ENCODE results near the gene DAAM2. TPM values are rescaled to one million over a fixed set of nuclear protein-coding genes. Genes with fewer than 3 reads are reported as not detected.

DAAM2 gene
- total and polyA plus RNA-seq, 4 donors = 1.9 to 17.0 (median 4.4) TPM

DNA sequence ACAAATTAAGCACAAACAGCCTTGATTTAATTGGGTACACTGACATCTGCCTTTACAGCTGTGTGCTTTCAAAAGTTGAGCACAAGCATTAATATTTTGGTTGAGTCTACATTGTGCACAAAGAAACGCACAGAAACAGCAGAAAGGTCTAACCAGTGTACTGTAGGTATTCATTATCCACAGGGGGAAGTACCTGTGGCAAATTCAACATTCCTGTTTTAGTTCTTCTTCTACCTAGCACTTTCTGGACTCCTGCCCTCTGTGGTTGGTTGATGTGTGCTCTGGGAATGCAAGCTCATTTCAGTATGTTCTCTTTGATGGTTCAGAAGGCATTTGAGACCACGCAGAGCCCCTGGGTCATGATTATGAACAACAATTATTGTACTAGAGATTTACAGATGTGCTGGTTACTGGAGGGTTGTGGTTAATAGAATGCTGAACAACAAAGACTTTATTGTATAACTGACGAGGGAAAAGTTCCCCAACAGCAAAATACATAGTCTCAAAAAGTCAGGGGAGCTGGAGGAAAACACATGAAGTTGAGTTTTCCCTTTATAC, 26.6 kb upstream of the DAAM2 start (continued):
- TF ChIP-seq, protein P1, sequence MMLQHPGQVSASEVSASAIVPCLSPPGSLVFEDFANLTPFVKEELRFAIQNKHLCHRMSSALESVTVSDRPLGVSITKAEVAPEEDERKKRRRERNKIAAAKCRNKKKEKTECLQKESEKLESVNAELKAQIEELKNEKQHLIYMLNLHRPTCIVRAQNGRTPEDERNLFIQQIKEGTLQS (IDR thresholded peaks at IDR 0.05) = no peak
- no peak for TF ChIP-seq GABPA (IDR thresholded peaks at IDR 0.05 in 1 of 2, conservative IDR thresholded peaks at IDR 0.05 in 1 of 2)

DNA sequence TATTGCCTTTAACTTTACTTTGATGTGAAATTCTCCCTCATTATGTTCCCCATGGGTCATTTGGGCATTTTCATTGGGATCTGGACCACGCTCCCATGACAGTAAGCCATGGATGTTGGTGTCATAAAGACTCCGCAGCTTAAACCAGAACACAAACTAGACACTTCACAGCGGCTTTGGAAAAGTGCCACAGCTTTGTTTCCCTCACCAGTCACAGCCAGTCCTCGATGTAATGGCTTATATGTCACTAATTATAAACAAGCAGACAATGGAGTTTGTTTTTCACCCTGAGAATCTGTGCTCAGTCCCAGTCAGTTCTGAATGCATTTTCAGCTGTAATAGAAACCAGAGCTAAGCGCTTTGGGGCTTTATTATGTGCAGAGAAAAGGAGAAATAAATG, 23.2 kb upstream of the DAAM2 start:
- no peaks in the 10 kb centered on the region for H3K36me3 ChIP-seq (ENCODE audit: control insufficient read depth in 4 of 4, insufficient read depth in 3 of 4, low read depth in 1 of 4, low read length in 3 of 4)
- no peak overlapping the region for H3K27ac ChIP-seq (ENCODE audit: low read depth in 1 of 2, low read length in 2 of 2)
- no peaks in the 10 kb centered on the region for H3K9me3 ChIP-seq (ENCODE audit: control insufficient read depth in 4 of 4, low read length in 3 of 4)
- H3K4me1 ChIP-seq (ENCODE audit: control insufficient read depth in 4 of 4, insufficient read depth in 4 of 4, low read length in 3 of 4) = no peaks in the 10 kb centered on the region
- DNase-seq (ENCODE audit: low spot score) = no peak
- no peak overlapping the region for H3K4me3 ChIP-seq (ENCODE audit: low read depth in 1 of 3, low read length in 3 of 3)
- H3K27me3 ChIP-seq (ENCODE audit: control insufficient read depth in 4 of 4, insufficient read depth in 4 of 4, low read length in 3 of 4) = no peaks in the 10 kb centered on the region
- no peak overlapping the region for H3K9ac ChIP-seq (ENCODE audit: low read depth in 1 of 2, low read length in 2 of 2)
- WGBS = 80% methylated on average over 5 of the region's 5 CpGs
- TF ChIP-seq, protein P2, sequence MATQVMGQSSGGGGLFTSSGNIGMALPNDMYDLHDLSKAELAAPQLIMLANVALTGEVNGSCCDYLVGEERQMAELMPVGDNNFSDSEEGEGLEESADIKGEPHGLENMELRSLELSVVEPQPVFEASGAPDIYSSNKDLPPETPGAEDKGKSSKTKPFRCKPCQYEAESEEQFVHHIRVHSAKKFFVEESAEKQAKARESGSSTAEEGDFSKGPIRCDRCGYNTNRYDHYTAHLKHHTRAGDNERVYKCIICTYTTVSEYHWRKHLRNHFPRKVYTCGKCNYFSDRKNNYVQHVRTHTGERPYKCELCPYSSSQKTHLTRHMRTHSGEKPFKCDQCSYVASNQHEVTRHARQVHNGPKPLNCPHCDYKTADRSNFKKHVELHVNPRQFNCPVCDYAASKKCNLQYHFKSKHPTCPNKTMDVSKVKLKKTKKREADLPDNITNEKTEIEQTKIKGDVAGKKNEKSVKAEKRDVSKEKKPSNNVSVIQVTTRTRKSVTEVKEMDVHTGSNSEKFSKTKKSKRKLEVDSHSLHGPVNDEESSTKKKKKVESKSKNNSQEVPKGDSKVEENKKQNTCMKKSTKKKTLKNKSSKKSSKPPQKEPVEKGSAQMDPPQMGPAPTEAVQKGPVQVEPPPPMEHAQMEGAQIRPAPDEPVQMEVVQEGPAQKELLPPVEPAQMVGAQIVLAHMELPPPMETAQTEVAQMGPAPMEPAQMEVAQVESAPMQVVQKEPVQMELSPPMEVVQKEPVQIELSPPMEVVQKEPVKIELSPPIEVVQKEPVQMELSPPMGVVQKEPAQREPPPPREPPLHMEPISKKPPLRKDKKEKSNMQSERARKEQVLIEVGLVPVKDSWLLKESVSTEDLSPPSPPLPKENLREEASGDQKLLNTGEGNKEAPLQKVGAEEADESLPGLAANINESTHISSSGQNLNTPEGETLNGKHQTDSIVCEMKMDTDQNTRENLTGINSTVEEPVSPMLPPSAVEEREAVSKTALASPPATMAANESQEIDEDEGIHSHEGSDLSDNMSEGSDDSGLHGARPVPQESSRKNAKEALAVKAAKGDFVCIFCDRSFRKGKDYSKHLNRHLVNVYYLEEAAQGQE (IDR thresholded peaks at IDR 0.05) = no peak
- TF ChIP-seq HNF4A (conservative IDR thresholded peaks at IDR 0.05) = no peak
- TF ChIP-seq EGR1 (IDR thresholded peaks at IDR 0.05; ENCODE audit: low read depth in 2 of 2) = no peak
- no peak for TF ChIP-seq GABPA (IDR thresholded peaks at IDR 0.05 in 1 of 2, conservative IDR thresholded peaks at IDR 0.05 in 1 of 2)
- TF ChIP-seq, protein P3, sequence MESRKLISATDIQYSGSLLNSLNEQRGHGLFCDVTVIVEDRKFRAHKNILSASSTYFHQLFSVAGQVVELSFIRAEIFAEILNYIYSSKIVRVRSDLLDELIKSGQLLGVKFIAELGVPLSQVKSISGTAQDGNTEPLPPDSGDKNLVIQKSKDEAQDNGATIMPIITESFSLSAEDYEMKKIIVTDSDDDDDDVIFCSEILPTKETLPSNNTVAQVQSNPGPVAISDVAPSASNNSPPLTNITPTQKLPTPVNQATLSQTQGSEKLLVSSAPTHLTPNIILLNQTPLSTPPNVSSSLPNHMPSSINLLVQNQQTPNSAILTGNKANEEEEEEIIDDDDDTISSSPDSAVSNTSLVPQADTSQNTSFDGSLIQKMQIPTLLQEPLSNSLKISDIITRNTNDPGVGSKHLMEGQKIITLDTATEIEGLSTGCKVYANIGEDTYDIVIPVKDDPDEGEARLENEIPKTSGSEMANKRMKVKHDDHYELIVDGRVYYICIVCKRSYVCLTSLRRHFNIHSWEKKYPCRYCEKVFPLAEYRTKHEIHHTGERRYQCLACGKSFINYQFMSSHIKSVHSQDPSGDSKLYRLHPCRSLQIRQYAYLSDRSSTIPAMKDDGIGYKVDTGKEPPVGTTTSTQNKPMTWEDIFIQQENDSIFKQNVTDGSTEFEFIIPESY (IDR thresholded peaks at IDR 0.05) = no peak
- TF ChIP-seq RAD21 (IDR thresholded peaks at IDR 0.05) = no peak
- TF ChIP-seq RXRA (IDR thresholded peaks at IDR 0.05) = no peak
- TF ChIP-seq SP1 (IDR thresholded peaks at IDR 0.05) = no peak
- no peak for TF ChIP-seq FOXA2 (IDR thresholded peaks at IDR 0.05)
- TF ChIP-seq, protein P1 (IDR thresholded peaks at IDR 0.05) = no peak
- no peak for TF ChIP-seq HNF4G (IDR thresholded peaks at IDR 0.05)
- no peak for TF ChIP-seq FOXA1 (IDR thresholded peaks at IDR 0.05)
- no peak for TF ChIP-seq TAF1 (conservative IDR thresholded peaks at IDR 0.05)
- TF ChIP-seq, protein P4, sequence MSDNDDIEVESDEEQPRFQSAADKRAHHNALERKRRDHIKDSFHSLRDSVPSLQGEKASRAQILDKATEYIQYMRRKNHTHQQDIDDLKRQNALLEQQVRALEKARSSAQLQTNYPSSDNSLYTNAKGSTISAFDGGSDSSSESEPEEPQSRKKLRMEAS (IDR thresholded peaks at IDR 0.05) = no peak
- TF ChIP-seq YY1 (IDR thresholded peaks at IDR 0.05) = no peak
- TF ChIP-seq NR2F2 (IDR thresholded peaks at IDR 0.05) = no peak
- TF ChIP-seq JUND (IDR thresholded peaks at IDR 0.05) = no peak
- TF ChIP-seq, protein P5, sequence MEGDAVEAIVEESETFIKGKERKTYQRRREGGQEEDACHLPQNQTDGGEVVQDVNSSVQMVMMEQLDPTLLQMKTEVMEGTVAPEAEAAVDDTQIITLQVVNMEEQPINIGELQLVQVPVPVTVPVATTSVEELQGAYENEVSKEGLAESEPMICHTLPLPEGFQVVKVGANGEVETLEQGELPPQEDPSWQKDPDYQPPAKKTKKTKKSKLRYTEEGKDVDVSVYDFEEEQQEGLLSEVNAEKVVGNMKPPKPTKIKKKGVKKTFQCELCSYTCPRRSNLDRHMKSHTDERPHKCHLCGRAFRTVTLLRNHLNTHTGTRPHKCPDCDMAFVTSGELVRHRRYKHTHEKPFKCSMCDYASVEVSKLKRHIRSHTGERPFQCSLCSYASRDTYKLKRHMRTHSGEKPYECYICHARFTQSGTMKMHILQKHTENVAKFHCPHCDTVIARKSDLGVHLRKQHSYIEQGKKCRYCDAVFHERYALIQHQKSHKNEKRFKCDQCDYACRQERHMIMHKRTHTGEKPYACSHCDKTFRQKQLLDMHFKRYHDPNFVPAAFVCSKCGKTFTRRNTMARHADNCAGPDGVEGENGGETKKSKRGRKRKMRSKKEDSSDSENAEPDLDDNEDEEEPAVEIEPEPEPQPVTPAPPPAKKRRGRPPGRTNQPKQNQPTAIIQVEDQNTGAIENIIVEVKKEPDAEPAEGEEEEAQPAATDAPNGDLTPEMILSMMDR (IDR thresholded peaks at IDR 0.05; ENCODE audit: low read depth, low read length, missing input control) = no peak

Data from liver (tissue), 9 donors.